Islet precursor cell (in vitro differentiated cells): ENCODE measurements around the gene TMEM250.
A peak's percentile ranks its signal among the peaks of the same experiment; 100 is the strongest.

Source experiments
- DNase-seq: peaks from one replicate; pipeline ENCODE4 v3.0.0-alpha.2; 2018

Gene TMEM250

GRCh38 chr9:136147038-136147889 is 28.6 kb upstream of the TMEM250 start:
- no peak for DNase-seq

GRCh38 chr9:136146126-136147037 is 27.7 kb upstream of the TMEM250 start:
- DNase-seq = no peak

- DNase-seq = no peak
These were observed 26.9 kb upstream of the TMEM250 start for GRCh38 chr9:136145580-136145979.

- DNase-seq = no peak
These were observed 25.8 kb upstream of the TMEM250 start for GRCh38 chr9:136144450-136144849.

GRCh38 chr9:136143215-136144001 is 24.7 kb upstream of the TMEM250 start:
- DNase-seq = peak; percentile 78

- DNase-seq = no peak
These were observed 24.2 kb upstream of the TMEM250 start for GRCh38 chr9:136142859-136143214.

- no peak for DNase-seq
These were observed 23.7 kb upstream of the TMEM250 start for GRCh38 chr9:136142414-136142796.

GRCh38 chr9:136141682-136142413 is 23.2 kb upstream of the TMEM250 start:
- DNase-seq = no peak

- DNase-seq = no peak
These were observed 22.3 kb upstream of the TMEM250 start for GRCh38 chr9:136140966-136141365.

GRCh38 chr9:136140046-136140445 is 21.4 kb upstream of the TMEM250 start:
- DNase-seq = no peak

- DNase-seq = peak; percentile 71
These were observed 19.9 kb upstream of the TMEM250 start for GRCh38 chr9:136138566-136138965.

- DNase-seq = no peak
These were observed 18.9 kb upstream of the TMEM250 start for GRCh38 chr9:136137321-136138265.

GRCh38 chr9:136136127-136136925 is 17.7 kb upstream of the TMEM250 start:
- no peak for DNase-seq

- no peak for DNase-seq
These were observed 16.9 kb upstream of the TMEM250 start for GRCh38 chr9:136135326-136136126.

- DNase-seq = no peak
These were observed 15.3 kb upstream of the TMEM250 start for GRCh38 chr9:136133959-136134484.

- peak; percentile 80 for DNase-seq
These were observed 14.7 kb upstream of the TMEM250 start for GRCh38 chr9:136133191-136133958.

GRCh38 chr9:136132512-136133050 is 13.9 kb upstream of the TMEM250 start:
- no peak for DNase-seq
